ENCODE data around the gene NFKB2.

Gene NFKB2

GRCh38 chr10:102395400-102396316 is at the start of gene NFKB2:
TSS of gene NFKB2 (plus strand) at chr10:102395705. CDS start at chr10:102395960, 255 bp downstream.
- Histone ChIP-seq H3K27me3 (peaks cover 20% of the 10 kb centered on the region), H3K9me3 (no peaks in the 10 kb centered on the region), H3K4me3 (ENCODE audit: low read depth in 1 of 2, low read length in 1 of 2) (peak within 1 kb of the TSS; percentile 85 to 99), H3K27ac (peak within 1 kb of the TSS; percentile 97), H3K36me3 (peaks cover 43% of the 10 kb centered on the region), H3K4me1 (ENCODE audit: control insufficient read depth in 1 of 2, insufficient read depth in 1 of 2, low read depth in 1 of 2, low read length in 1 of 2) (peaks cover 39 to 42% of the 10 kb centered on the region in 2 experiments)
- peak; percentile 37 for TF ChIP-seq CTCF (IDR thresholded peaks at IDR 0.05)

GRCh38 chr10:102347236-102347828 is 48.2 kb upstream of the NFKB2 start:
- Histone ChIP-seq H3K36me3 (peaks cover 43% of the 10 kb centered on the region), H3K9me3 (no peaks in the 10 kb centered on the region), H3K4me3 (ENCODE audit: low read depth in 1 of 2, low read length in 1 of 2) (no peak overlapping the region), H3K27ac (no peak overlapping the region), H3K27me3 (no peaks in the 10 kb centered on the region), H3K4me1 (ENCODE audit: control insufficient read depth in 1 of 2, insufficient read depth in 1 of 2, low read depth in 1 of 2, low read length in 1 of 2) (no peaks in the 10 kb centered on the region)
- TF ChIP-seq CTCF (IDR thresholded peaks at IDR 0.05), result no peak

- peak; percentile 80 for TF ChIP-seq CTCF (IDR thresholded peaks at IDR 0.05)
- H3K9me3 ChIP-seq, result no peaks in the 10 kb centered on the region
- peaks cover 72% of the 10 kb centered on the region for H3K36me3 ChIP-seq
- no peak overlapping the region for H3K27ac ChIP-seq
- no peak overlapping the region for H3K4me3 ChIP-seq (ENCODE audit: low read depth in 1 of 2, low read length in 1 of 2)
- H3K4me1 ChIP-seq (ENCODE audit: control insufficient read depth in 1 of 2, insufficient read depth in 1 of 2, low read depth in 1 of 2, low read length in 1 of 2), result no peaks in the 10 kb centered on the region
- H3K27me3 ChIP-seq, result no peaks in the 10 kb centered on the region
Measured at GRCh38 chr10:102352066-102352715, 43.3 kb upstream of the NFKB2 start.

- Histone ChIP-seq H3K9me3 (no peaks in the 10 kb centered on the region), H3K27me3 (no peaks in the 10 kb centered on the region), H3K36me3 (peaks cover 81% of the 10 kb centered on the region), H3K4me1 (ENCODE audit: control insufficient read depth in 1 of 2, insufficient read depth in 1 of 2, low read depth in 1 of 2, low read length in 1 of 2) (no peaks in the 10 kb centered on the region), H3K4me3 (ENCODE audit: low read depth in 1 of 2, low read length in 1 of 2) (no peak overlapping the region), H3K27ac (no peak overlapping the region)
- TF ChIP-seq CTCF (IDR thresholded peaks at IDR 0.05), result no peak
Measured at GRCh38 chr10:102354451-102354850, 41.1 kb upstream of the NFKB2 start.

- Histone ChIP-seq H3K9me3 (no peaks in the 10 kb centered on the region), H3K27ac (no peak overlapping the region), H3K4me1 (ENCODE audit: control insufficient read depth in 1 of 2, insufficient read depth in 1 of 2, low read depth in 1 of 2, low read length in 1 of 2) (no peaks in the 10 kb centered on the region), H3K27me3 (no peaks in the 10 kb centered on the region), H3K4me3 (ENCODE audit: low read depth in 1 of 2, low read length in 1 of 2) (no peak overlapping the region), H3K36me3 (peaks cover 92% of the 10 kb centered on the region)
- TF ChIP-seq CTCF (IDR thresholded peaks at IDR 0.05), result no peak
Measured at GRCh38 chr10:102358712-102359382, 36.7 kb upstream of the NFKB2 start.

Data from neutrophil (primary cell).